ENCODE measurements around the gene BANK1. TPM values are rescaled to one million over a fixed set of nuclear protein-coding genes. Genes with fewer than 3 reads are reported as not detected.

The BANK1 gene
- total and polyA plus RNA-seq, 2 of the 8 experiments (the other 6 are each of a cell fraction or from before 2014, with no cell fraction given), result 0.59 to 0.93 TPM

- Histone ChIP-seq H3K9me3 (ENCODE audit: insufficient read depth in 2 of 2, low read depth in 1 of 2, low read length in 1 of 2) (no peaks in the 10 kb centered on the region), H2BK5ac (ENCODE audit: low read depth, low read length) (no peak overlapping the region), H2BK15ac (ENCODE audit: low read length) (no peak overlapping the region), H3K56ac (replicated peaks; ENCODE audit: insufficient read length, low read depth, low read length) (no peak overlapping the region), H2BK120ac (replicated peaks; ENCODE audit: low read depth, low read length) (no peak overlapping the region), H4K91ac (replicated peaks; ENCODE audit: insufficient read length, low read length) (no peak overlapping the region), H3K79me1 (ENCODE audit: low read depth, low read length) (no peaks in the 10 kb centered on the region), H3K79me2 (ENCODE audit: control insufficient read depth in 1 of 2, insufficient read depth in 2 of 2, low read length in 2 of 2) (no peaks in the 10 kb centered on the region), H2BK12ac (ENCODE audit: low read depth, low read length) (no peak overlapping the region), H3K4me3 (ENCODE audit: extremely low read depth in 1 of 4, insufficient read depth in 2 of 4, low read depth in 3 of 4, low read length in 4 of 4) (no peak overlapping the region), H4K5ac (ENCODE audit: insufficient read length, low read depth, low read length) (no peak overlapping the region), H2AK5ac (ENCODE audit: low read depth, low read length) (no peak overlapping the region), H2AFZ (ENCODE audit: low read length) (no peak overlapping the region), H3K4me1 (replicated peaks in 1 of 4; ENCODE audit: control insufficient read depth in 3 of 4, insufficient read depth in 4 of 4, low read length in 3 of 4) (no peaks in the 10 kb centered on the region), H3K4me2 (ENCODE audit: insufficient read depth in 1 of 2, low read depth in 2 of 2, low read length in 2 of 2) (no peak overlapping the region), H3K27ac (ENCODE audit: low read depth, low read length) (no peak overlapping the region), H3K23me2 (ENCODE audit: low read depth, low read length) (no peaks in the 10 kb centered on the region), H3K14ac (ENCODE audit: insufficient read length) (no peak overlapping the region), H3K36me3 (ENCODE audit: control insufficient read depth in 2 of 4, insufficient read depth in 4 of 4, low read length in 3 of 4) (no peaks in the 10 kb centered on the region), H2BK20ac (ENCODE audit: low read length) (no peak overlapping the region), H3K27me3 (replicated peaks in 1 of 4; ENCODE audit: control insufficient read depth in 3 of 4, extremely low read depth in 1 of 4, insufficient read depth in 3 of 4, low read length in 3 of 4) (no peaks in the 10 kb centered on the region), H3K9ac (replicated peaks in 1 of 4; ENCODE audit: extremely low read depth in 1 of 4, low read depth in 3 of 4, low read length in 3 of 4) (no peak overlapping the region), H3K23ac (ENCODE audit: insufficient read length) (no peak overlapping the region), H4K20me1 (replicated peaks in 1 of 2; ENCODE audit: control insufficient read depth in 1 of 2, insufficient read depth in 2 of 2, low read length in 2 of 2) (no peaks in the 10 kb centered on the region), H3K18ac (ENCODE audit: extremely low read depth, low read length) (no peak overlapping the region), H4K8ac (ENCODE audit: extremely low read depth, insufficient read depth, low read length) (no peak overlapping the region), H3K4ac (replicated peaks; ENCODE audit: insufficient read length, low read depth, low read length) (no peak overlapping the region)
- no peak for TF ChIP-seq POU5F1 (IDR thresholded peaks at IDR 0.05; ENCODE audit: low read depth, low read length)
- no peak for TF ChIP-seq TAF1 (IDR thresholded peaks at IDR 0.05; ENCODE audit: low read depth, low read length)
- TF ChIP-seq SUZ12 (IDR thresholded peaks at IDR 0.05; ENCODE audit: low read length), result no peak
- no peak for TF ChIP-seq ZNF274 (IDR thresholded peaks at IDR 0.05; ENCODE audit: borderline replicate concordance, extremely low read depth, low read length)
- no peak for TF ChIP-seq BCL11A (IDR thresholded peaks at IDR 0.05; ENCODE audit: low read depth in 2 of 2, low read length in 2 of 2)
- TF ChIP-seq RXRA (IDR thresholded peaks at IDR 0.05; ENCODE audit: insufficient read depth, low read depth, low read length), result no peak
- TF ChIP-seq CBX8 (IDR thresholded peaks at IDR 0.05; ENCODE audit: borderline replicate concordance, low read depth, low read length), result no peak
- no peak for TF ChIP-seq HDAC6 (IDR thresholded peaks at IDR 0.05; ENCODE audit: low read depth, low read length)
- no peak for TF ChIP-seq HDAC2 (IDR thresholded peaks at IDR 0.05; ENCODE audit: borderline replicate concordance in 1 of 2, low read depth in 2 of 2, low read length in 2 of 2)
- no peak for FAIRE-seq
- CTCF ChIA-PET (ENCODE audit: partially characterized antibody), result interaction anchor here (0.6 kb wide), 1 partner anchor 862 kb away, joined by 3 read pairs; no protein-coding TSS in a partner anchor
- DNase-seq (ENCODE audit: low read depth in 1 of 2, low spot score in 2 of 2), result no peak
- 97% methylated on average over 3 of the region's 3 CpGs; no CpG with 5 or more reads in 1 of the 2 experiments for WGBS, 2 experiments (ENCODE audit: extremely low coverage in 1 of 2, insufficient coverage in 1 of 2, insufficient read length in 1 of 2, insufficient replicate concordance in 2 of 2, low coverage in 1 of 2, low lambda C conversion rate in 2 of 2, missing lambda C conversion rate in 1 of 2)
- POLR2A ChIA-PET (ENCODE audit: partially characterized antibody), result no interaction called here
Observed at GRCh38 chr4:101989551-101989950, 199.0 kb downstream of the BANK1 start.
